ENCODE measurements around the gene UBE2V1.

The UBE2V1 gene

DNA sequence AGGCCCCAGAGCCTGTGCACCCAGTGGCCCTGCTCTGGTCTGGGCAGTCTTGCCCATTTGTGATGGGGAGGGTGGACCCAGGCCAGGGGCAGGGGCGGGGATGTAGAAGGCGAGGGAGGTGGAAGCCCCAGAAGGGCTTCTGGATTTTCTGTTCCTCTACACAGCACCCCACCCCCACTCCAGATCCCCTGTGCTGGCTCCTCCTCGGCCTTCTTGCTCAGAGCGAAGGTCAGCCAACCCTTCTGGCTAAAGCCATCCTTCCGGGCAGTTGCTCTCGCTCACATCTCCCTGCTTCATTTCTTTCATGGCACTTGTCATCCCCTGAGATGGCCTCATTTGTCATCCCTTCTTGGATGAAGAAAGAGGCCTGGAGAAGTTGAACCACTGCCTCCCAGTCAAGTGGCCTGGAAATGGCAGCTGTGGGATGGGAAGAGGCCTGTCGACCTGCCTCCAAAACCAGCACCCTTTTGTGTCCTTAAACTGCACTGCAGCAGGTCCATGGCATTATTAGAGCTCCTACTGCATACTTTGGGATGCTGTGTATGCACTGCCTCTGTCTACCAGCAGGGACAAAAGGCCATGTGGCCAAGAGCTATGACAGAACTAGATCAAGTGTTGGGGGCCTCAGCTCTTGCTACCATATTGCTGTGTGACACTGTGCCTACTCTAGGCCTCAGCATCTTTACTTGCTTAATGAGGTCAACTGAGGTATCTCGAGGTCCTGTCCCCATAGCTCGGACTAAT is 20.7 kb upstream of the UBE2V1 start:
- TF ChIP-seq, protein P1, sequence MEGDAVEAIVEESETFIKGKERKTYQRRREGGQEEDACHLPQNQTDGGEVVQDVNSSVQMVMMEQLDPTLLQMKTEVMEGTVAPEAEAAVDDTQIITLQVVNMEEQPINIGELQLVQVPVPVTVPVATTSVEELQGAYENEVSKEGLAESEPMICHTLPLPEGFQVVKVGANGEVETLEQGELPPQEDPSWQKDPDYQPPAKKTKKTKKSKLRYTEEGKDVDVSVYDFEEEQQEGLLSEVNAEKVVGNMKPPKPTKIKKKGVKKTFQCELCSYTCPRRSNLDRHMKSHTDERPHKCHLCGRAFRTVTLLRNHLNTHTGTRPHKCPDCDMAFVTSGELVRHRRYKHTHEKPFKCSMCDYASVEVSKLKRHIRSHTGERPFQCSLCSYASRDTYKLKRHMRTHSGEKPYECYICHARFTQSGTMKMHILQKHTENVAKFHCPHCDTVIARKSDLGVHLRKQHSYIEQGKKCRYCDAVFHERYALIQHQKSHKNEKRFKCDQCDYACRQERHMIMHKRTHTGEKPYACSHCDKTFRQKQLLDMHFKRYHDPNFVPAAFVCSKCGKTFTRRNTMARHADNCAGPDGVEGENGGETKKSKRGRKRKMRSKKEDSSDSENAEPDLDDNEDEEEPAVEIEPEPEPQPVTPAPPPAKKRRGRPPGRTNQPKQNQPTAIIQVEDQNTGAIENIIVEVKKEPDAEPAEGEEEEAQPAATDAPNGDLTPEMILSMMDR (IDR thresholded peaks at IDR 0.05; ENCODE audit: insufficient read depth, missing control alignments): no peak
- DNase-seq (ENCODE audit: insufficient read length, low spot score): no peak
- FAIRE-seq: no peak

DNA sequence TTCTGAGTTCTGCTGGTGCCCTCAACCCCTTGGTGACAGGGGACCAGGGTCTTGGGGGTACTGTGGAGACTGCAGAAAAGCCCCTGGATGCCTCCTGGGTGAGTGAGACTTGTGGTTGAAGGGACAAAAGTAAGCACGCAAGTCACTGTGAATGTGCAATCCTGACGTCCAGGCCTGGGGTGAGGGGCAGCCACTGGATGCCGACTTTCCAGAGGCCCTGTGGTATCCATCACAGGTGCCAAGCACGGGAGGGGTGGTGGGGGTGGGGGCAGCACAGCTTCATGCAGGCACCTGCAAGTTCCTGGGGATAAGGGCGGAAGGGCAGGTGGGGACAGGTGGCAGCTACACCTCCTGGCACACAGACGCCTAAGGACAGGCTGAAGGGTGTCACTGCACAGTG is 20.1 kb upstream of the UBE2V1 start:
- DNase-seq (ENCODE audit: insufficient read length, low spot score) (no peak), FAIRE-seq (no peak)
- TF ChIP-seq, protein P1 (IDR thresholded peaks at IDR 0.05; ENCODE audit: insufficient read depth, missing control alignments): no peak

DNA sequence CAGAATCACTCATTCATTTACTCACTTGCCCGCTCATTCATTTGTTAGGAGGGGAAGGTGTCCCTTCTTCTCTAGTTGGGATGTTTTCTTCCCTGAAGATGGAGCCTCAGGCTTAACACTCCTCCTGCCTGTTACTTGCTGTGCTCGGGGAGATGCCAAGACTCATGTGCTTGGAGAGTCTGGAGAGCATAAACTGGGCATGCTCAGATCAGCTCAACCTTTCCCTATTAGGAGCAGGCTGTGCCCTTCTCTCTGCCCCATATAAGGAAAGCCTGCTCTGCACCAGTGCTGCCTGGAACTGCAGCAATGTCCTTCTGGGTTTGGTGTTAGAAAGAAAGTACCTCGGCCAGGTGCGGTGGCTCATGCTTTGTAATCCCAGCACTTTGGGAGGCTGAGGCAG is 18.0 kb upstream of the UBE2V1 start:
- DNase-seq (ENCODE audit: insufficient read length, low spot score): no peak
- TF ChIP-seq, protein P1 (IDR thresholded peaks at IDR 0.05; ENCODE audit: insufficient read depth, missing control alignments): no peak
- FAIRE-seq: no peak

DNA sequence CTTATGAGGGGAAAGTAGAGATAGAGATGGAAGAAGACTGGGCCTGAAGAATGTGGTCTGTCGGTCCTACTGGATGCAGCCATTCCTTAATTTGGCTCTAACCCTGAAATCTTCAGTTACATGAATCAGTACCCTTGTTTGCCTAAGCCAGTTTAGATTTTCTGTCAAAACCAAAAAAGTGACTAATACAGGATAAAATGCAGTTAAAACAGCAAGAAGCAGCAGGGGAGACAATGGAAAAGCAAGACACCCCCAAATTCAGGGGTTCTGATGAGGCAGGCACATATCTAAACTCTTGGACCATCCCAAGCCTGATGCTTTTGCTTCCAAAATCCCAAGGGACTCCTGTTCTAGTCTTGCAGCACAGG is 17.4 kb upstream of the UBE2V1 start:
- FAIRE-seq (no peak), DNase-seq (ENCODE audit: insufficient read length, low spot score) (no peak)
- TF ChIP-seq, protein P1 (IDR thresholded peaks at IDR 0.05; ENCODE audit: insufficient read depth, missing control alignments): no peak

DNA sequence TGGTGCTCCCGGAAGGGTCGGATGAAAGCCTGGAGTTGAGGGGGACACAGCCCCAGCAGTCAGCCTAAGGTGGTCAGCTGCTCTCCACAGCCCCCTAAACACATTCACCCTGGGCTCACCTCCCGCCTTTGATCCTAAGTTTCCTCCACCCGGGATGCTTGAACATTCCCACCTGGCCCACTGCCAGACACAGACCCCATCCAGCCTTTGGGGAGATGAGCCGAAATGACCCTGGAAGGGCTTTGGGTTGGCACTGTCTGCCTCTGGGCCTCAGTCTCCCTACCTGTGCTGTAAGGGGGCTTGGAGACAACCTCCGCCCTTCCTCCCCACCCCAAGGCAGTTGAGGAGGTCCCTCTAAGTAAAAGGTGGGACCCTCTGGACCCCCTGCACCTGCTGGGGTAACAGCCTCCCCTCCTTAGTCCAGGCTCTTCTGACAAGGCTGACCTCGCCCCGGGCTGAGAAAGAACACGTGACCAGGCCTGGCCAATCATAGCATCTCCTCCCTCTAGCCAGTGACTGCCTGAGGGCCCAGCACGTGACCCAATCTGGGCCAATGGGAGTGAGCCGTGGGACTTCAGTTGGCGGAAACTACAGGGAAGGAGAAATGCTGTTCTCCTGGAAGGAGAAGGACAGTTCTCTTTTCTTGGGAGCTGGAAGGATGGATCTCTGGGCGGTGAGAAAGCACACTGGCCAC is 16.9 kb upstream of the UBE2V1 start:
- DNase-seq (ENCODE audit: insufficient read length, low spot score) (no peak), FAIRE-seq (no peak)
- TF ChIP-seq, protein P1 (IDR thresholded peaks at IDR 0.05; ENCODE audit: insufficient read depth, missing control alignments): no peak

DNA sequence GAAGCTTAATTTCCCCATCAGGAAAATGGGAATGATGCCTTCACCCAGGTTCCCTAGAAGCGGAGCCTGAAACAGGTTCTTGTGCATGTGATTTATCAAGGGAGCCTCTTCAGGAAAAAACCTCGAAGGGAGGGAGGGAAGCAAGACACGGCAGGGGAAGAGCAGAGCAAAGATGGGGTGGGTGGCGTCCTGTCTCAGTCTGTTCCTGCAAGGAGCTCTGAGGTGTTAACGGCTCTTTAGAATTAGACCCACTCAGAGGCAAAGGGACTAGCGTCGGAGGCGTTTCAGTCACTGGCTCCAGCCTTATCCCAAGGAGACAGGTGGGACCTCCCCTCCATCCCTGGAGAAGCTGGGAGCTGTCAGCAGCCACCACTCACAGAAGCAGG is 15.6 kb upstream of the UBE2V1 start:
- TF ChIP-seq, protein P1 (IDR thresholded peaks at IDR 0.05; ENCODE audit: insufficient read depth, missing control alignments): no peak
- FAIRE-seq (no peak), DNase-seq (ENCODE audit: insufficient read length, low spot score) (no peak)

Data from D721Med (cell line).